Trophoblast cell (in vitro differentiated cells and primary cell): ENCODE measurements around the gene ANXA4.

Source experiments
- DNase-seq, 2 donors: peaks; one replicate each; pipeline ENCODE4 v3.0.0-alpha.2; 2016
- H2AFZ ChIP-seq: 2 replicates; pipeline ENCODE4 v1.6.1; 2013; ENCODE audit warnings: low read length, moderate library complexity, mild to moderate bottlenecking; ENCODE audit not compliant: insufficient read depth, poor library complexity
- H2AK5ac ChIP-seq: 2 replicates; pipeline ENCODE4 v1.6.1; 2013; ENCODE audit warnings: mild to moderate bottlenecking, low read length
- H2BK120ac ChIP-seq: 2 replicates; pipeline ENCODE4 v1.6.1; 2013; ENCODE audit warnings: low read length, mild to moderate bottlenecking, moderate library complexity; ENCODE audit not compliant: insufficient read depth, poor library complexity
- H2BK12ac ChIP-seq: 2 replicates; pipeline ENCODE4 v1.6.1; 2013; ENCODE audit warnings: mild to moderate bottlenecking, low read length, moderate library complexity
- H2BK5ac ChIP-seq: 2 replicates; pipeline ENCODE4 v1.6.1; 2013; ENCODE audit warnings: low read length, low read depth, moderate library complexity, mild to moderate bottlenecking; ENCODE audit not compliant: poor library complexity
- H3K14ac ChIP-seq: 2 replicates; pipeline ENCODE4 v1.6.1; 2013; ENCODE audit warnings: mild to moderate bottlenecking, low read length
- H3K18ac ChIP-seq: 2 replicates; pipeline ENCODE4 v1.6.1; 2013; ENCODE audit warnings: mild to moderate bottlenecking, low read length
- H3K23ac ChIP-seq: 2 replicates; pipeline ENCODE4 v1.6.1; 2013; ENCODE audit warnings: low read length
- H3K27ac ChIP-seq: 2 replicates; pipeline ENCODE4 v1.5.1; 2013; ENCODE audit warnings: low read depth, mild to moderate bottlenecking, inconsistent platforms, low read length, moderate library complexity
- H3K27me3 ChIP-seq: 2 replicates; pipeline ENCODE4 v1.6.1; 2013; ENCODE audit warnings: inconsistent platforms, mild to moderate bottlenecking, low read length, moderate library complexity; ENCODE audit not compliant: insufficient read depth
- H3K36me3 ChIP-seq, 2 experiments: 1 replicate in 1 of 2; 2 replicates in 1 of 2; pipeline ENCODE4 v1.6.1; 2013; ENCODE audit warnings: low read length in 2 of 2, mild to moderate bottlenecking in 2 of 2, moderate library complexity in 1 of 2; ENCODE audit not compliant: insufficient read depth in 2 of 2, control insufficient read depth in 1 of 2
- H3K4ac ChIP-seq: 2 replicates; pipeline ENCODE4 v1.6.1; 2013; ENCODE audit warnings: low read depth, mild to moderate bottlenecking, low read length, moderate library complexity
- H3K4me1 ChIP-seq, 2 experiments: 1 replicate in 1 of 2; 2 replicates in 1 of 2; pipeline ENCODE4 v1.6.1; 2013; ENCODE audit warnings: low read length in 2 of 2, mild to moderate bottlenecking in 2 of 2, moderate library complexity in 1 of 2; ENCODE audit not compliant: insufficient read depth in 2 of 2, control insufficient read depth in 1 of 2
- H3K4me2 ChIP-seq: 2 replicates; pipeline ENCODE4 v1.6.1; 2013; ENCODE audit warnings: inconsistent platforms, mild to moderate bottlenecking, low read length, moderate library complexity
- H3K4me3 ChIP-seq: 2 replicates; pipeline ENCODE4 v1.5.1; 2013; ENCODE audit warnings: mild to moderate bottlenecking, low read depth, low read length, inconsistent platforms
- H3K79me1 ChIP-seq: one replicate; pipeline ENCODE4 v1.6.1; 2013; ENCODE audit warnings: low read length
- H3K79me2 ChIP-seq: 2 replicates; pipeline ENCODE4 v1.6.1; 2013; ENCODE audit warnings: low read length, mild to moderate bottlenecking; ENCODE audit not compliant: control insufficient read depth, insufficient read depth, poor library complexity
- H3K9ac ChIP-seq: 2 replicates; pipeline ENCODE4 v1.6.1; 2013; ENCODE audit warnings: mild to moderate bottlenecking, low read length
- H3K9me3 ChIP-seq: 2 replicates; pipeline ENCODE4 v1.6.1; 2013; ENCODE audit warnings: low read depth, mild to moderate bottlenecking, control low read depth, inconsistent platforms, low read length; ENCODE audit not compliant: insufficient read depth
- H4K12ac ChIP-seq: 2 replicates; pipeline ENCODE4 v1.6.1; 2013; ENCODE audit warnings: low read depth, mild to moderate bottlenecking, low read length, moderate library complexity
- H4K8ac ChIP-seq: 2 replicates; pipeline ENCODE4 v1.6.1; 2013; ENCODE audit warnings: low read depth, mild to moderate bottlenecking, low read length, moderate library complexity
- H4K91ac ChIP-seq: one replicate; pipeline ENCODE4 v1.6.1; 2013; ENCODE audit warnings: low read depth, mild to moderate bottlenecking, low read length, moderate library complexity
- WGBS: extraction: QIAGEN DNeasy Blood & Tissue Kit; methylation state at CpG from one replicate; pipeline ENCODE4 v1.1.7; 2013; ENCODE audit warnings: missing lambda C conversion rate; ENCODE audit not compliant: insufficient read length, insufficient coverage; ENCODE audit errors: extremely low coverage; 5-methylcytosine and 5-hydroxymethylcytosine counted together

ANXA4 gene

DNA sequence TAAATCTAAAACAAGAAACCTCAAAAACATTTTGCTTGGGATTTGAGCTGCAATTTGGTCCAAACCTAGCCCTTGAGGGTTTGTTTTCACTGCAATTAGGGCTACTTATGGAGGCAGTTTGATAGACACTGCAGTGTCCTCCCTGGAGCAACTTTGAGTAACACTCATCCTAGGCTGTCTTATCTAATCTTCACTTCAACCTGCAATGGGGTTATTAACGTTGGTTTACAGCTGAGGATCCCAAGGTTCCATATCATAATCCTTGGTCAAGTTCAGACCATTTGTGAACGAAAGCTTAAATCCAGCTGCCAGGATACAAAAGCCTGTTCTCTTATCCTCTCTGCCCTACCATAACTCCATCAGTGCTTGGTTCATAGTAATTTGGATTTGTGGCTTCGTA, 2.5 kb downstream of the ANXA4 start:
- no CpG with 5 or more reads among the region's 3 CpGs for WGBS

DNA sequence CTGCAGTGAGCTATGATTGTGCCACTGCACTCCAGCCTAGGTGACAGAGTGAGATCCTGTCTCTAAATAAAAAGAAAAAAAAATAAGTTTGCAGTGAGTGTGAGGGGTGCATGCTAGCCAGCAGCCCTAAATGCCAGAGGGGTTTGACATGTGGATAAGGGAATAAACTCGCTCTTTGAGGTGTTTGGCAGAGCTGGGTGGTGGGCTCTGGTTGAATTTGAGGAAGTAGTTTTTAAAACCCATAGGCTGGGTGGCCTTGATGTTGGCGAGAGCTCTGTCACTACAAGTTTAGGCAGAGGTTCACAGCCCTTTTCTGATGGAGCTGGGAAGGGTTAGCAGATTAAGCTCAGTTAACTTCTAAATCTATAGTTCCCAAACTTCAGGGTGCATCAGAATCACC, 3.1 kb downstream of the ANXA4 start:
- H3K4ac ChIP-seq, result no peak overlapping the region
- H2BK12ac ChIP-seq, result no peak overlapping the region
- H3K79me1 ChIP-seq, result peaks cover 14% of the 10 kb centered on the region
- H2BK120ac ChIP-seq, result no peak overlapping the region
- no peak overlapping the region for H2BK5ac ChIP-seq
- no peak overlapping the region for H4K91ac ChIP-seq
- H2AK5ac ChIP-seq, result no peak overlapping the region
- no peak overlapping the region for H3K14ac ChIP-seq
- no peak overlapping the region for H3K4me3 ChIP-seq
- H3K9ac ChIP-seq, result no peak overlapping the region
- H3K23ac ChIP-seq, result no peak overlapping the region
- no peak overlapping the region for H4K12ac ChIP-seq
- H3K9me3 ChIP-seq, result no peaks in the 10 kb centered on the region
- H3K4me1 ChIP-seq, result peaks cover 6 to 7% of the 10 kb centered on the region in 2 experiments
- H3K27ac ChIP-seq, result no peak overlapping the region
- peaks cover 0 to 3% of the 10 kb centered on the region in 2 experiments for H3K36me3 ChIP-seq
- peaks cover 13% of the 10 kb centered on the region for H3K79me2 ChIP-seq
- DNase-seq, result no peak
- H2AFZ ChIP-seq, result no peak overlapping the region
- no peak overlapping the region for H3K4me2 ChIP-seq
- H3K27me3 ChIP-seq, result no peaks in the 10 kb centered on the region
- H3K18ac ChIP-seq, result no peak overlapping the region
- WGBS, result no CpG with 5 or more reads among the region's 2 CpGs
- no peak overlapping the region for H4K8ac ChIP-seq

More for the DNA sequence above, 2.5 kb downstream of the ANXA4 start:
- Histone ChIP-seq H3K14ac (no peak overlapping the region), H3K4me3 (no peak overlapping the region), H2AFZ (no peak overlapping the region), H2BK12ac (no peak overlapping the region), H3K18ac (no peak overlapping the region), H4K8ac (no peak overlapping the region), H3K79me2 (peaks cover 13% of the 10 kb centered on the region), H3K4ac (no peak overlapping the region), H3K4me2 (no peak overlapping the region), H3K79me1 (peaks cover 14% of the 10 kb centered on the region), H2BK5ac (no peak overlapping the region), H3K27me3 (no peaks in the 10 kb centered on the region), H2AK5ac (no peak overlapping the region), H3K27ac (no peak overlapping the region), H3K36me3 (peaks cover 0 to 3% of the 10 kb centered on the region in 2 experiments), H3K23ac (no peak overlapping the region), H4K91ac (no peak overlapping the region), H3K9me3 (no peaks in the 10 kb centered on the region), H2BK120ac (no peak overlapping the region), H3K4me1 (peaks cover 6 to 7% of the 10 kb centered on the region in 2 experiments), H3K9ac (no peak overlapping the region), H4K12ac (no peak overlapping the region)
- no peak for DNase-seq

DNA sequence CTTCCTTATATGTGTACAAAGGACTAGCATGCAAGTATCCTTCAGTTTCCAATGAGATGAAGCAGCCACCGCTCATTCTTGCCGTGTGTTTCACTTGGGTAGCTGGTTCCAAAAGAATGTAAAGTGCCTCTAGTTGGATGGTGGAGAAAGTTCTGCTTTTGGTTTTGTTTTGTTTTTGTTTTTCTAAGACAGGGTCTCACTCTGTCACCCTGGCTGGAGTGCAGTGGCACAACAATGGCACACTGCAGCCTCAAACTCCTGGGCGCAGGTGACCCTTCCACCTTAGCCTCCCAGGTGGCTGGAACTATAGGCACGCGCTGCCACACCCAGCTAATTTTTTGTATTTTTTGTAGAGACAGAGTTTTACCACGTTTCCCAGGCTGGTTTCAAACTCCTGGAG, 8.3 kb downstream of the ANXA4 start:
- H3K14ac ChIP-seq, result no peak overlapping the region
- H3K4me2 ChIP-seq, result no peak overlapping the region
- H3K4me3 ChIP-seq, result no peak overlapping the region
- peaks cover 1 to 3% of the 10 kb centered on the region in 2 experiments for H3K36me3 ChIP-seq
- no peak overlapping the region for H3K9ac ChIP-seq
- no peak overlapping the region for H2BK5ac ChIP-seq
- no peaks in the 10 kb centered on the region for H3K79me2 ChIP-seq
- H3K18ac ChIP-seq, result no peak overlapping the region
- H2AK5ac ChIP-seq, result no peak overlapping the region
- no peak overlapping the region for H2BK12ac ChIP-seq
- no peak overlapping the region for H2AFZ ChIP-seq
- H3K27me3 ChIP-seq, result no peaks in the 10 kb centered on the region
- no peak overlapping the region for H3K27ac ChIP-seq
- H4K8ac ChIP-seq, result no peak overlapping the region
- WGBS, result no CpG with 5 or more reads among the region's 6 CpGs
- peaks cover 3 to 6% of the 10 kb centered on the region in 2 experiments for H3K4me1 ChIP-seq
- DNase-seq, result peak in 1 of 2 donors; percentile 39
- no peak overlapping the region for H3K4ac ChIP-seq
- no peak overlapping the region for H3K23ac ChIP-seq
- H2BK120ac ChIP-seq, result no peak overlapping the region
- no peaks in the 10 kb centered on the region for H3K9me3 ChIP-seq
- H4K91ac ChIP-seq, result no peak overlapping the region
- no peaks in the 10 kb centered on the region for H3K79me1 ChIP-seq
- no peak overlapping the region for H4K12ac ChIP-seq

DNA sequence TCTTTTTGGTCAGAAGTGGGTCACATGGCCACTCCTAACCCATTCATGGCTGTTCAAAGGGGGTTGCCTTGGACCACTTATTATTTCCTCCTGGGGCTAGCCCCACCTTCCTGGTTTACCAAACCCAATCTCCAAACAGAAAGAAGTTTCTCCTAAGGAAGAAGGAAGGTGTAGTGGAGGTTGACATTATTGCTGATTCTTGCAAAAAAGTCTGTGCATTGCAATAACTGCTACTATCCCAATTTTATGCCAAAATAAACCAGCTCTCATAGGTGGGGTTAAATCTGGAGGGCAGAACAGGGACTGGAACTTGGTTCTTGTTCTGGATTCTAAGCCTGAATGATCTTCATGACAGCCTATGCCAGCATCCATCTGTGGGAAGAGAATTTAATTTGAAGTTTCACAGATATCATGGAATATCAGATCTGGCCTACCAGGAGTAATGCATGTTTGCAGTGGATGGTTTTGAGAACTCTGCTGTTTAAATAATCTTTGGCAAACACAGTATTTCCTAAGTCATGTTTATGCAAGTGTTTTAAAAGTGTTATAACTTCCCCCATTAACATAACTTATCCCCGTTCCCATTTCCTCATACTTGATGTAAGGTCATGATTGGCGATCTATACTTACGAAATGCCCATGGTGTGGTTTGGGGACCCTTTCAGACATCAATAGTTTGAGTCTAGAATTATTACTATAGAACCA, 11.9 kb downstream of the ANXA4 start:
- Histone ChIP-seq H3K4me1 (peaks cover 3 to 6% of the 10 kb centered on the region in 2 experiments), H3K9ac (no peak overlapping the region), H3K9me3 (no peaks in the 10 kb centered on the region), H3K4ac (no peak overlapping the region), H2AFZ (no peak overlapping the region), H2BK5ac (no peak overlapping the region), H3K79me1 (no peaks in the 10 kb centered on the region), H4K12ac (no peak overlapping the region), H3K79me2 (no peaks in the 10 kb centered on the region), H3K4me3 (no peak overlapping the region), H2BK12ac (no peak overlapping the region), H3K27ac (no peak overlapping the region), H2BK120ac (no peak overlapping the region), H3K27me3 (no peaks in the 10 kb centered on the region), H3K18ac (no peak overlapping the region), H4K91ac (no peak overlapping the region), H3K23ac (no peak overlapping the region), H4K8ac (no peak overlapping the region), H3K4me2 (no peak overlapping the region), H3K36me3 (peaks cover 3 to 8% of the 10 kb centered on the region in 2 experiments), H3K14ac (no peak overlapping the region), H2AK5ac (no peak overlapping the region)
- no peak for DNase-seq
- WGBS, result no CpG with 5 or more reads among the region's 3 CpGs
